Omental fat pad (tissue), 4 donors: ENCODE results near the gene NYAP2. TPM values are rescaled to one million over a fixed set of nuclear protein-coding genes. Genes with fewer than 3 reads are reported as not detected.

ENCODE experiments used
- ATAC-seq: fragments of 150-250 bp; one replicate; pipeline ENCODE4 v1.9.1; 2016; ENCODE audit warnings: mild to moderate bottlenecking, moderate library complexity; ENCODE audit not compliant: low FRiP score
- DNase-seq: peaks from one replicate; pipeline ENCODE4 v3.0.0-alpha.2; 2019; ENCODE audit warnings: low spot score
- CTCF ChIP-seq, 3 donors: fragments of 450-650 bp; IDR thresholded peaks; one replicate each; pipeline ENCODE4 v1.5.1; 2016 to 2017; ENCODE audit warnings: antibody characterized with exemption in 3 of 3, mild to moderate bottlenecking in 3 of 3, moderate library complexity in 2 of 3
- total RNA-seq, 4 donors: library from RNA; depleted of rRNA; stranded (reverse); fragments of >200 nt; gene quantifications; one replicate each; pipeline ENCODE4 v1.1.0, GENCODE V29; 2016

NYAP2 gene
- total RNA-seq, 4 donors from 2014 or later: not detected

- no peak for TF ChIP-seq CTCF (IDR thresholded peaks at IDR 0.05)
- DNase-seq (no peak), ATAC-seq (no peak)
Observed at GRCh38 chr2:225463449-225463848, 63.9 kb downstream of the NYAP2 start.

GRCh38 chr2:225464346-225465025 lies 65.0 kb downstream of the NYAP2 start:
- no peak for ATAC-seq
- TF ChIP-seq CTCF (IDR thresholded peaks at IDR 0.05): no peak

GRCh38 chr2:225465827-225466226 lies 66.3 kb downstream of the NYAP2 start:
- no peak for DNase-seq
- no peak for ATAC-seq
- no peak for TF ChIP-seq CTCF (IDR thresholded peaks at IDR 0.05)

More at GRCh38 chr2:225464346-225465025, 65.0 kb downstream of the NYAP2 start:
- no peak for DNase-seq

GRCh38 chr2:225466891-225467604 lies 67.5 kb downstream of the NYAP2 start:
- TF ChIP-seq CTCF (IDR thresholded peaks at IDR 0.05): no peak
- no peak for DNase-seq
- ATAC-seq: no peak

- no peak for TF ChIP-seq CTCF (IDR thresholded peaks at IDR 0.05)
- ATAC-seq: no peak
Observed at GRCh38 chr2:225468131-225468530, 68.6 kb downstream of the NYAP2 start.

GRCh38 chr2:225471039-225471438 lies 71.5 kb downstream of the NYAP2 start:
- no peak for TF ChIP-seq CTCF (IDR thresholded peaks at IDR 0.05)

More at GRCh38 chr2:225468131-225468530, 68.6 kb downstream of the NYAP2 start:
- no peak for DNase-seq

GRCh38 chr2:225471482-225471881 lies 72.0 kb downstream of the NYAP2 start:
- TF ChIP-seq CTCF (IDR thresholded peaks at IDR 0.05): no peak
- no peak for ATAC-seq
- no peak for DNase-seq

More at GRCh38 chr2:225471039-225471438, 71.5 kb downstream of the NYAP2 start:
- DNase-seq (no peak), ATAC-seq (no peak)
